Mammary epithelial cell (primary cell): ENCODE measurements around the gene PHACTR2.

Experiments used
- EZH2 ChIP-seq: IDR thresholded peaks from 2 replicates; pipeline ENCODE4 v1.6.1; 2012; ENCODE audit warnings: low read length, inconsistent platforms, borderline replicate concordance
- TF ChIP-seq, protein P1 (sequence below), 2 donors: IDR thresholded peaks in 1 of 2; conservative IDR thresholded peaks in 1 of 2; 2 replicates each; pipeline ENCODE4 v1.5.1; 2011 to 2012; ENCODE audit warnings: inconsistent platforms in 2 of 2, low read length in 2 of 2, mild to moderate bottlenecking in 2 of 2, control low read depth in 1 of 2, low read depth in 1 of 2; ENCODE audit not compliant: insufficient read depth in 1 of 2; ENCODE audit errors: extremely low read depth in 1 of 2

- TF ChIP-seq, protein P1, sequence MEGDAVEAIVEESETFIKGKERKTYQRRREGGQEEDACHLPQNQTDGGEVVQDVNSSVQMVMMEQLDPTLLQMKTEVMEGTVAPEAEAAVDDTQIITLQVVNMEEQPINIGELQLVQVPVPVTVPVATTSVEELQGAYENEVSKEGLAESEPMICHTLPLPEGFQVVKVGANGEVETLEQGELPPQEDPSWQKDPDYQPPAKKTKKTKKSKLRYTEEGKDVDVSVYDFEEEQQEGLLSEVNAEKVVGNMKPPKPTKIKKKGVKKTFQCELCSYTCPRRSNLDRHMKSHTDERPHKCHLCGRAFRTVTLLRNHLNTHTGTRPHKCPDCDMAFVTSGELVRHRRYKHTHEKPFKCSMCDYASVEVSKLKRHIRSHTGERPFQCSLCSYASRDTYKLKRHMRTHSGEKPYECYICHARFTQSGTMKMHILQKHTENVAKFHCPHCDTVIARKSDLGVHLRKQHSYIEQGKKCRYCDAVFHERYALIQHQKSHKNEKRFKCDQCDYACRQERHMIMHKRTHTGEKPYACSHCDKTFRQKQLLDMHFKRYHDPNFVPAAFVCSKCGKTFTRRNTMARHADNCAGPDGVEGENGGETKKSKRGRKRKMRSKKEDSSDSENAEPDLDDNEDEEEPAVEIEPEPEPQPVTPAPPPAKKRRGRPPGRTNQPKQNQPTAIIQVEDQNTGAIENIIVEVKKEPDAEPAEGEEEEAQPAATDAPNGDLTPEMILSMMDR (conservative IDR thresholded peaks at IDR 0.05 in 1 of 2, IDR thresholded peaks at IDR 0.05 in 1 of 2; ENCODE audit: extremely low read depth in 1 of 2, insufficient read depth in 1 of 2, low read depth in 1 of 2, low read length in 2 of 2) = no peak
- no peak for TF ChIP-seq EZH2
These were observed 200.0 kb downstream of the PHACTR2 start for GRCh38 chr6:143877584-143878271.
